H9 (cell line): ENCODE data around the gene PMEPA1. TPM values are rescaled to one million over a fixed set of nuclear protein-coding genes. Genes with fewer than 3 reads are reported as not detected.

Experiments used
- DNase-seq: peaks from one replicate; pipeline ENCODE4 v3.0.0-alpha.2; 2017
- H2AFZ ChIP-seq: one replicate; pipeline ENCODE4 v1.6.1; 2013; ENCODE audit warnings: mild to moderate bottlenecking, low read length, control low read depth, moderate library complexity
- H2AK5ac ChIP-seq: 2 replicates; pipeline ENCODE4 v1.6.1; 2013; ENCODE audit warnings: low read length, control low read depth, mixed read lengths; ENCODE audit not compliant: insufficient read length
- H2BK120ac ChIP-seq: one replicate; pipeline ENCODE4 v1.6.1; 2013; ENCODE audit warnings: low read depth, mild to moderate bottlenecking, low read length, control low read depth, inconsistent platforms; ENCODE audit not compliant: poor library complexity, severe bottlenecking
- H2BK12ac ChIP-seq: 2 replicates; pipeline ENCODE4 v1.6.1; 2013; ENCODE audit warnings: low read length, control low read depth, mixed read lengths, low read depth; ENCODE audit not compliant: insufficient read length
- H2BK15ac ChIP-seq: 2 replicates; pipeline ENCODE4 v1.6.1; 2013; ENCODE audit warnings: low read depth, low read length, control low read depth
- H2BK20ac ChIP-seq: one replicate; pipeline ENCODE4 v1.6.1; 2013; ENCODE audit warnings: low read depth, mild to moderate bottlenecking, low read length, control low read depth, inconsistent platforms; ENCODE audit not compliant: poor library complexity, severe bottlenecking
- H2BK5ac ChIP-seq: 2 replicates; pipeline ENCODE4 v1.6.1; 2013; ENCODE audit warnings: low read length, control low read depth, mixed read lengths; ENCODE audit not compliant: insufficient read length
- H3K14ac ChIP-seq: 2 replicates; pipeline ENCODE4 v1.6.1; 2013; ENCODE audit warnings: low read length, control low read depth; ENCODE audit not compliant: insufficient read depth
- H3K18ac ChIP-seq: 2 replicates; pipeline ENCODE4 v1.6.1; 2013; ENCODE audit warnings: low read depth, mild to moderate bottlenecking, mixed read lengths, low read length, control low read depth; ENCODE audit not compliant: insufficient read length
- H3K23ac ChIP-seq: 2 replicates; pipeline ENCODE4 v1.6.1; 2013; ENCODE audit warnings: low read length, control low read depth, mixed read lengths, low read depth; ENCODE audit not compliant: insufficient read length
- H3K23me2 ChIP-seq: 2 replicates; pipeline ENCODE4 v1.6.1; 2013; ENCODE audit warnings: low read depth, mild to moderate bottlenecking, mixed read lengths, low read length, control low read depth; ENCODE audit not compliant: insufficient read length, poor library complexity, severe bottlenecking
- H3K27ac ChIP-seq: 2 replicates; pipeline ENCODE4 v1.5.1; 2013; ENCODE audit warnings: low read length, control low read depth, mixed read lengths, low read depth; ENCODE audit not compliant: insufficient read length
- H3K27me3 ChIP-seq: 2 replicates; pipeline ENCODE4 v1.6.1; 2013; ENCODE audit warnings: low read length, control low read depth, inconsistent platforms; ENCODE audit not compliant: insufficient read depth
- H3K4ac ChIP-seq: 2 replicates; pipeline ENCODE4 v1.6.1; 2013; ENCODE audit warnings: low read depth, mild to moderate bottlenecking, control low read depth, inconsistent platforms, low read length, moderate library complexity
- H3K4me1 ChIP-seq: 2 replicates; pipeline ENCODE4 v1.6.1; 2013; ENCODE audit warnings: low read length, control low read depth, inconsistent platforms; ENCODE audit not compliant: insufficient read depth
- H3K4me2 ChIP-seq: 2 replicates; pipeline ENCODE4 v1.6.1; 2013; ENCODE audit warnings: low read length, control low read depth, mixed read lengths; ENCODE audit not compliant: insufficient read length, insufficient read depth
- H3K56ac ChIP-seq: 2 replicates; pipeline ENCODE4 v1.6.1; 2013; ENCODE audit warnings: low read depth, mild to moderate bottlenecking, mixed read lengths, low read length, control low read depth; ENCODE audit not compliant: insufficient read length
- H3K79me1 ChIP-seq: 2 replicates; pipeline ENCODE4 v1.6.1; 2013; ENCODE audit warnings: low read depth, mild to moderate bottlenecking, moderate library complexity, low read length, control low read depth, inconsistent platforms; ENCODE audit not compliant: insufficient read depth, poor library complexity, severe bottlenecking
- H3K79me2 ChIP-seq: 2 replicates; pipeline ENCODE4 v1.6.1; 2013; ENCODE audit warnings: low read length, control low read depth, inconsistent platforms; ENCODE audit not compliant: insufficient read depth
- H3K9ac ChIP-seq: 2 replicates; pipeline ENCODE4 v1.6.1; 2013; ENCODE audit warnings: low read length, control low read depth, mixed read lengths; ENCODE audit not compliant: insufficient read length; ENCODE audit errors: extremely low read depth
- H3K9me3 ChIP-seq: one replicate; pipeline ENCODE4 v1.6.1; 2013; ENCODE audit warnings: low read depth, low read length, inconsistent platforms; ENCODE audit not compliant: control insufficient read depth
- H3T11ph ChIP-seq: one replicate; pipeline ENCODE4 v1.6.1; 2013; ENCODE audit warnings: mild to moderate bottlenecking, low read length, control low read depth, inconsistent platforms
- H4K20me1 ChIP-seq: one replicate; pipeline ENCODE4 v1.6.1; 2013; ENCODE audit not compliant: control insufficient read depth, insufficient read length, insufficient read depth
- H4K5ac ChIP-seq: 2 replicates; pipeline ENCODE4 v1.6.1; 2013; ENCODE audit warnings: low read depth, mild to moderate bottlenecking, mixed read lengths, low read length, control low read depth; ENCODE audit not compliant: insufficient read length
- H4K8ac ChIP-seq: replicated peaks from 2 replicates; pipeline ENCODE4 v1.6.1; 2013; ENCODE audit warnings: low read length, control low read depth, mixed read lengths, low read depth; ENCODE audit not compliant: insufficient read length
- H4K91ac ChIP-seq: 2 replicates; pipeline ENCODE4 v1.6.1; 2013; ENCODE audit warnings: low read depth, mild to moderate bottlenecking, moderate library complexity, mixed read lengths, low read length, control low read depth; ENCODE audit not compliant: insufficient read length
- H3K27ac Mint-ChIP-seq, 3 experiments: 2 replicates in 2 of 3; 3 replicates in 1 of 3; pipeline ENCODE4 v1.8.0; 2020 to 2021; ENCODE audit warnings: mixed read lengths in 3 of 3, mild to moderate bottlenecking in 1 of 3, moderate library complexity in 1 of 3
- H3K27me3 Mint-ChIP-seq: 2 replicates; pipeline ENCODE4 v1.8.0; 2021; ENCODE audit warnings: low read depth, mild to moderate bottlenecking, moderate library complexity, mixed read lengths
- H3K36me3 Mint-ChIP-seq, 3 experiments: 2 replicates in 2 of 3; 3 replicates in 1 of 3; pipeline ENCODE4 v1.8.0; 2020 to 2021; ENCODE audit warnings: low read depth in 3 of 3, mixed read lengths in 3 of 3; ENCODE audit not compliant: insufficient read depth in 1 of 3
- H3K4me1 Mint-ChIP-seq, 2 experiments: 2 replicates each; pipeline ENCODE4 v1.8.0; 2020; ENCODE audit warnings: mixed read lengths in 2 of 2
- H3K4me3 Mint-ChIP-seq, 2 experiments: 2 replicates in 1 of 2; 3 replicates in 1 of 2; pipeline ENCODE4 v1.8.0; 2020 to 2021; ENCODE audit warnings: mild to moderate bottlenecking in 2 of 2, mixed read lengths in 2 of 2, moderate library complexity in 1 of 2
- H3K9me3 Mint-ChIP-seq, 2 experiments: 2 replicates in 1 of 2; 3 replicates in 1 of 2; pipeline ENCODE4 v1.8.0; 2020; ENCODE audit warnings: mild to moderate bottlenecking in 2 of 2, mixed read lengths in 2 of 2, moderate library complexity in 1 of 2
- CTCF ChIP-seq: fragments of 200-600 bp; sonication (generic); conservative IDR thresholded peaks from 3 replicates; pipeline ENCODE4 v1.8.0; 2021; ENCODE audit warnings: antibody characterized with exemption, mild to moderate bottlenecking
- WGBS: extraction: QIAGEN DNeasy Blood & Tissue Kit; methylation state at CpG from one replicate; pipeline ENCODE4 v1.1.7; 2013; ENCODE audit warnings: missing lambda C conversion rate, low lambda C conversion rate, mixed read lengths; ENCODE audit not compliant: insufficient read length; ENCODE audit errors: extremely low coverage; 5-methylcytosine and 5-hydroxymethylcytosine counted together
- total RNA-seq: library from RNA; stranded (reverse); gene quantifications from 2 replicates; pipeline ENCODE4 v1.2.1, GENCODE V29; 2021

The PMEPA1 gene
- total RNA-seq, 1 experiment from 2014 or later = 34.6 TPM

GRCh38 chr20:57656252-57656820 lies 53.5 kb downstream of the PMEPA1 start:
- Histone ChIP-seq H3K23ac (no peak overlapping the region), H2BK15ac (no peak overlapping the region), H2BK5ac (no peak overlapping the region), H4K20me1 (no peaks in the 10 kb centered on the region), H3T11ph (no peak overlapping the region), H3K79me1 (no peaks in the 10 kb centered on the region), H2BK120ac (no peak overlapping the region), H3K9ac (no peak overlapping the region), H3K23me2 (no peaks in the 10 kb centered on the region), H3K27me3 (no peaks in the 10 kb centered on the region), H3K9me3 (no peaks in the 10 kb centered on the region), H4K91ac (no peak overlapping the region), H2BK20ac (no peak overlapping the region), H4K5ac (no peak overlapping the region), H3K27ac (no peak overlapping the region), H3K4ac (no peak overlapping the region), H4K8ac (no peak overlapping the region), H2AFZ (no peak overlapping the region), H3K14ac (no peak overlapping the region), H3K79me2 (no peaks in the 10 kb centered on the region; the same call in 1 of the 2 replicates), H3K4me2 (no peak overlapping the region), H3K56ac (no peak overlapping the region), H3K18ac (no peak overlapping the region), H3K4me1 (no peaks in the 10 kb centered on the region), H2AK5ac (no peak overlapping the region), H2BK12ac (no peak overlapping the region)
- TF ChIP-seq CTCF = no peak
- Mint-ChIP-seq H3K4me1 (peaks cover 15 to 18% of the 10 kb centered on the region in 2 experiments), H3K27me3 (no peaks in the 10 kb centered on the region), H3K4me3 (no peak overlapping the region), H3K36me3 (peaks cover 16 to 40% (median 28%) of the 10 kb centered on the region in 3 experiments), H3K27ac (no peak overlapping the region), H3K9me3 (no peaks in the 10 kb centered on the region)
- WGBS = no CpG with 5 or more reads among the region's 15 CpGs
- peak; percentile 14 for DNase-seq
